Measurements from ENCODE around the gene ZNF653. TPM values are rescaled to one million over a fixed set of nuclear protein-coding genes. Genes with fewer than 3 reads are reported as not detected.
A peak's percentile ranks its signal among the peaks of the same experiment; 100 is the strongest.

Gene ZNF653
- total and polyA plus RNA-seq, 9 of the 15 experiments (the other 6 are each of a cell fraction or from before 2014, with no cell fraction given) = 1.6 to 8.0 (median 4.2) TPM; not detected in 2

GRCh38 chr19:11528551-11529341, 23.1 kb upstream of the ZNF653 start, which contains the start of gene ECSIT (continued):
- TF ChIP-seq EP400 (IDR thresholded peaks at IDR 0.05) (peak; percentile 93), ZNF57 (CRISPR knock-in tag; IDR thresholded peaks at IDR 0.05) (no peak), KLF16 (IDR thresholded peaks at IDR 0.05) (no peak), CBX1 (IDR thresholded peaks at IDR 0.05; ENCODE audit: low read depth) (no peak), ZNF324 (CRISPR knock-in tag; IDR thresholded peaks at IDR 0.05) (no peak), MCM7 (IDR thresholded peaks at IDR 0.05) (no peak), KLF1 (tag; IDR thresholded peaks at IDR 0.05) (no peak), FOXK1 (CRISPR knock-in tag; IDR thresholded peaks at IDR 0.05; ENCODE audit: borderline replicate concordance) (no peak; the same call in 1 of the 2 replicates), NFE2 (IDR thresholded peaks at IDR 0.05; ENCODE audit: low read depth) (no peak), CBFA2T3 (IDR thresholded peaks at IDR 0.05) (0 out of 2 replicates have a peak, but pooled peaks have one; percentile 9), SMARCA5 (IDR thresholded peaks at IDR 0.05) (no peak), PTRF (tag; IDR thresholded peaks at IDR 0.05) (no peak), ELK1 (CRISPR knock-in tag; IDR thresholded peaks at IDR 0.05) (no peak), FOS (IDR thresholded peaks at IDR 0.05; ENCODE audit: extremely low read depth, insufficient read length) (peak; percentile 65), POLR2A (conservative IDR thresholded peaks at IDR 0.05) (peak; percentile 87), PML (IDR thresholded peaks at IDR 0.05; ENCODE audit: low read length) (no peak), SRSF7 (optimal IDR thresholded peaks at IDR 0.05; ENCODE audit: low read depth, low read length) (no peak), HNRNPL (IDR thresholded peaks at IDR 0.05; ENCODE audit: low read depth, low read length) (peak; percentile 87; the same call in 1 of the 2 replicates), PHTF2 (CRISPR knock-in tag; IDR thresholded peaks at IDR 0.05) (no peak), CLOCK (CRISPR knock-in tag; IDR thresholded peaks at IDR 0.05; ENCODE audit: borderline replicate concordance) (no peak), TRIM28 (IDR thresholded peaks at IDR 0.05) (no peak; the same call in 1 of the 2 replicates), CREB1 (IDR thresholded peaks at IDR 0.05) (peak; percentile 18; the same call in 1 of the 2 replicates), CREB1 (CRISPR knock-in tag; IDR thresholded peaks at IDR 0.05) (peak; percentile 62), ZFP91 (CRISPR knock-in tag; IDR thresholded peaks at IDR 0.05) (no peak)
- TF ChIP-seq, protein P1, sequence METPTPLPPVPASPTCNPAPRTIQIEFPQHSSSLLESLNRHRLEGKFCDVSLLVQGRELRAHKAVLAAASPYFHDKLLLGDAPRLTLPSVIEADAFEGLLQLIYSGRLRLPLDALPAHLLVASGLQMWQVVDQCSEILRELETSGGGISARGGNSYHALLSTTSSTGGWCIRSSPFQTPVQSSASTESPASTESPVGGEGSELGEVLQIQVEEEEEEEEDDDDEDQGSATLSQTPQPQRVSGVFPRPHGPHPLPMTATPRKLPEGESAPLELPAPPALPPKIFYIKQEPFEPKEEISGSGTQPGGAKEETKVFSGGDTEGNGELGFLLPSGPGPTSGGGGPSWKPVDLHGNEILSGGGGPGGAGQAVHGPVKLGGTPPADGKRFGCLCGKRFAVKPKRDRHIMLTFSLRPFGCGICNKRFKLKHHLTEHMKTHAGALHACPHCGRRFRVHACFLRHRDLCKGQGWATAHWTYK (CRISPR knock-in tag; IDR thresholded peaks at IDR 0.05) = no peak

Measured in K562 (cell line).